ENCODE data around the gene IPPK.

GRCh38 chr9:92652461-92652860 is 17.5 kb downstream of the IPPK start:
- TF ChIP-seq, protein P1, sequence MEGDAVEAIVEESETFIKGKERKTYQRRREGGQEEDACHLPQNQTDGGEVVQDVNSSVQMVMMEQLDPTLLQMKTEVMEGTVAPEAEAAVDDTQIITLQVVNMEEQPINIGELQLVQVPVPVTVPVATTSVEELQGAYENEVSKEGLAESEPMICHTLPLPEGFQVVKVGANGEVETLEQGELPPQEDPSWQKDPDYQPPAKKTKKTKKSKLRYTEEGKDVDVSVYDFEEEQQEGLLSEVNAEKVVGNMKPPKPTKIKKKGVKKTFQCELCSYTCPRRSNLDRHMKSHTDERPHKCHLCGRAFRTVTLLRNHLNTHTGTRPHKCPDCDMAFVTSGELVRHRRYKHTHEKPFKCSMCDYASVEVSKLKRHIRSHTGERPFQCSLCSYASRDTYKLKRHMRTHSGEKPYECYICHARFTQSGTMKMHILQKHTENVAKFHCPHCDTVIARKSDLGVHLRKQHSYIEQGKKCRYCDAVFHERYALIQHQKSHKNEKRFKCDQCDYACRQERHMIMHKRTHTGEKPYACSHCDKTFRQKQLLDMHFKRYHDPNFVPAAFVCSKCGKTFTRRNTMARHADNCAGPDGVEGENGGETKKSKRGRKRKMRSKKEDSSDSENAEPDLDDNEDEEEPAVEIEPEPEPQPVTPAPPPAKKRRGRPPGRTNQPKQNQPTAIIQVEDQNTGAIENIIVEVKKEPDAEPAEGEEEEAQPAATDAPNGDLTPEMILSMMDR (IDR thresholded peaks at IDR 0.05) = no peak
- no peak for TF ChIP-seq EP300 (IDR thresholded peaks at IDR 0.05)

All from tibial nerve (tissue), 4 donors.